ENCODE data around the gene KANSL1. TPM values are rescaled to one million over a fixed set of nuclear protein-coding genes. Genes with fewer than 3 reads are reported as not detected.

KANSL1 gene
- polyA plus RNA-seq, 3 donors, result 3.1 to 31.9 (median 4.6) TPM

GRCh38 chr17:46201491-46201890, 8.3 kb upstream of the KANSL1 start:
- no peak for DNase-seq
- Histone ChIP-seq H3K27ac (ENCODE audit: low read depth in 1 of 2, low read length in 2 of 2) (no peak overlapping the region), H3K9me3 (replicated peaks in 1 of 2; ENCODE audit: control insufficient read depth in 1 of 2, insufficient read depth in 1 of 2, low read length in 2 of 2) (no peaks in the 10 kb centered on the region), H3K27me3 (ENCODE audit: control insufficient read depth in 2 of 2, insufficient read depth in 2 of 2, low read length in 2 of 2) (no peaks in the 10 kb centered on the region), H3K36me3 (replicated peaks in 1 of 2; ENCODE audit: control insufficient read depth in 1 of 2, insufficient read depth in 2 of 2, low read length in 2 of 2) (no peaks in the 10 kb centered on the region), H3K4me3 (replicated peaks in 1 of 3; ENCODE audit: low read depth in 2 of 3, low read length in 3 of 3) (no peak overlapping the region), H3K4me1 (ENCODE audit: control insufficient read depth in 1 of 2, insufficient read depth in 2 of 2, low read length in 2 of 2) (no peaks in the 10 kb centered on the region), H2AFZ (ENCODE audit: insufficient read depth, low read depth, low read length, poor library complexity, severe bottlenecking) (no peak overlapping the region), H3K4me2 (replicated peaks; ENCODE audit: extremely low read depth, low read length, poor library complexity, severe bottlenecking) (no peak overlapping the region), H3K79me2 (ENCODE audit: insufficient read depth, low read length) (peaks cover 76% of the 10 kb centered on the region), H3K9ac (ENCODE audit: insufficient read depth, low read length, poor library complexity, severe bottlenecking) (no peak overlapping the region), H4K20me1 (ENCODE audit: insufficient read depth, low read length) (no peaks in the 10 kb centered on the region)
- Mint-ChIP-seq H3K27ac (no peak overlapping the region), H3K4me1 (peaks cover 2% of the 10 kb centered on the region), H3K4me3 (no peak overlapping the region), H3K27me3 (ENCODE audit: low read depth in 3 of 3) (no peaks in the 10 kb centered on the region), H3K36me3 (peaks cover 7 to 9% of the 10 kb centered on the region in 2 donors), H3K9me3 (peaks cover 0 to 9% (median 0%) of the 10 kb centered on the region in 7 donors)
- TF ChIP-seq, protein P1, sequence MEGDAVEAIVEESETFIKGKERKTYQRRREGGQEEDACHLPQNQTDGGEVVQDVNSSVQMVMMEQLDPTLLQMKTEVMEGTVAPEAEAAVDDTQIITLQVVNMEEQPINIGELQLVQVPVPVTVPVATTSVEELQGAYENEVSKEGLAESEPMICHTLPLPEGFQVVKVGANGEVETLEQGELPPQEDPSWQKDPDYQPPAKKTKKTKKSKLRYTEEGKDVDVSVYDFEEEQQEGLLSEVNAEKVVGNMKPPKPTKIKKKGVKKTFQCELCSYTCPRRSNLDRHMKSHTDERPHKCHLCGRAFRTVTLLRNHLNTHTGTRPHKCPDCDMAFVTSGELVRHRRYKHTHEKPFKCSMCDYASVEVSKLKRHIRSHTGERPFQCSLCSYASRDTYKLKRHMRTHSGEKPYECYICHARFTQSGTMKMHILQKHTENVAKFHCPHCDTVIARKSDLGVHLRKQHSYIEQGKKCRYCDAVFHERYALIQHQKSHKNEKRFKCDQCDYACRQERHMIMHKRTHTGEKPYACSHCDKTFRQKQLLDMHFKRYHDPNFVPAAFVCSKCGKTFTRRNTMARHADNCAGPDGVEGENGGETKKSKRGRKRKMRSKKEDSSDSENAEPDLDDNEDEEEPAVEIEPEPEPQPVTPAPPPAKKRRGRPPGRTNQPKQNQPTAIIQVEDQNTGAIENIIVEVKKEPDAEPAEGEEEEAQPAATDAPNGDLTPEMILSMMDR (IDR thresholded peaks at IDR 0.05), result no peak
- no CpG with 5 or more reads among the region's 3 CpGs for WGBS (ENCODE audit: insufficient coverage)
- intact Hi-C loops (cut with micrococcal nuclease), result no loop called here

- Histone ChIP-seq H3K9me3 (replicated peaks in 1 of 2; ENCODE audit: control insufficient read depth in 1 of 2, insufficient read depth in 1 of 2, low read length in 2 of 2) (no peaks in the 10 kb centered on the region), H3K27me3 (ENCODE audit: control insufficient read depth in 2 of 2, insufficient read depth in 2 of 2, low read length in 2 of 2) (no peaks in the 10 kb centered on the region), H3K36me3 (replicated peaks in 1 of 2; ENCODE audit: control insufficient read depth in 1 of 2, insufficient read depth in 2 of 2, low read length in 2 of 2) (no peaks in the 10 kb centered on the region), H3K27ac (ENCODE audit: low read depth in 1 of 2, low read length in 2 of 2) (no peak overlapping the region), H3K79me2 (ENCODE audit: insufficient read depth, low read length) (peaks cover 79% of the 10 kb centered on the region), H3K4me2 (replicated peaks; ENCODE audit: extremely low read depth, low read length, poor library complexity, severe bottlenecking) (no peak overlapping the region), H2AFZ (ENCODE audit: insufficient read depth, low read depth, low read length, poor library complexity, severe bottlenecking) (no peak overlapping the region), H4K20me1 (ENCODE audit: insufficient read depth, low read length) (no peaks in the 10 kb centered on the region), H3K4me3 (replicated peaks in 1 of 3; ENCODE audit: low read depth in 2 of 3, low read length in 3 of 3) (no peak overlapping the region), H3K9ac (ENCODE audit: insufficient read depth, low read length, poor library complexity, severe bottlenecking) (no peak overlapping the region), H3K4me1 (ENCODE audit: control insufficient read depth in 1 of 2, insufficient read depth in 2 of 2, low read length in 2 of 2) (no peaks in the 10 kb centered on the region)
- peak overlapping the region in 1 of 7 donors; percentile 14 for H3K27ac Mint-ChIP-seq
- 100% methylated on average over 5 of the region's 7 CpGs for WGBS (ENCODE audit: insufficient coverage)
- H3K9me3 Mint-ChIP-seq, result peaks cover 0 to under 1% (median 0%) of the 10 kb centered on the region in 7 donors
- DNase-seq, result no peak
- intact Hi-C loops (cut with micrococcal nuclease), result no loop called here
- no peak overlapping the region for H3K4me3 Mint-ChIP-seq
- H3K27me3 Mint-ChIP-seq (ENCODE audit: low read depth in 3 of 3), result no peaks in the 10 kb centered on the region
- peaks cover 4 to 7% of the 10 kb centered on the region in 2 donors for H3K36me3 Mint-ChIP-seq
- TF ChIP-seq, protein P1 (IDR thresholded peaks at IDR 0.05), result no peak
- peaks cover 2% of the 10 kb centered on the region for H3K4me1 Mint-ChIP-seq
Observed at GRCh38 chr17:46200197-46200596, 7.0 kb upstream of the KANSL1 start.

Data from CD14-positive monocyte (primary cell).